Activated T-helper 9 cell treated with anti-CD3 and anti-CD28 coated beads, Interleukin-2, amount 50 U/mL, for 16 hours (primary cell): Measurements from ENCODE around the gene STX12.
A peak's percentile ranks its signal among the peaks of the same experiment; 100 is the strongest.
"Not testable (repeated sequence)": the region's sequence is repeated elsewhere in the genome, so short reads cannot be mapped to it uniquely, and the experiment has no call there.

Experiments used
- DNase-seq: peaks from one replicate; pipeline ENCODE4 v3.0.0-alpha.2; 2020; ENCODE audit warnings: low read depth

The STX12 gene

DNA sequence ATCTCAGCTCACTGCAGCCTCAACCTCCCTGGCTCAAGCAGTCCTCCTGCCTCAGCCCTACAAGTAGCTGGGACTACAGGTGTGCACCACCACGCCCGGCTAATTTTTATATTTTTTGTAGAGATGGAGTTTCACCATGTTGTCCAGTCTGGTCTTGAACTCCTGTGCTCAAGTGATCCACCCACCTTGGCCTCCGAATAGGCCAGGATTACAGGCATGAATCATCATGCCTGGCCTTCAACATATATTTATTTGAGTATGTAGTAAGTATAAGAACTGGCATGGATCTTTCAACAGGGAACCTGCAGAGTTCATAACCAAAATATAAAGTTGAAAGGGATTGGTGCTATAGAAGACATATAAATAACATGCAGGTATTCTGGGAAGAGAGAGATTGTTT lies 2.3 kb downstream of the STX12 start:
- not testable (repeated sequence) for DNase-seq

DNA sequence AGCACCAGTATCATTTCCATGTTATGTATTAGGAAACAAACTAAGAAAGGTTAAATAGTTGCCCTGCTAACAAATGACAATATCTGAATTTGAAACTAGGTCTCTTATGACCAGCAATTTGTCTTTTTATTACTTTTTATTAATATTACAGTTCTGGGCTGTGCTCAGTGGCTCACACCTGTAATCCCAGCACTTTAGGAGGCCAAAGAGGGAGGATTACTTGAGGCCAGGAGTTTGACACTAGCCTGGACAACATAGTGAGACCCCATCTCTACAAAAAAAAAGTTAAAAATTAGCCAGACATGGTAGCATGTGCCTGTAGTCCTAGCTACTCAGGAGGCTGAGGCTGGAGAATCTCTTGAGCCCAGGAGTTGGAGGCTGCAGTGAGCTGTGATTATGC lies 3.3 kb downstream of the STX12 start:
- DNase-seq = not testable (repeated sequence)

DNA sequence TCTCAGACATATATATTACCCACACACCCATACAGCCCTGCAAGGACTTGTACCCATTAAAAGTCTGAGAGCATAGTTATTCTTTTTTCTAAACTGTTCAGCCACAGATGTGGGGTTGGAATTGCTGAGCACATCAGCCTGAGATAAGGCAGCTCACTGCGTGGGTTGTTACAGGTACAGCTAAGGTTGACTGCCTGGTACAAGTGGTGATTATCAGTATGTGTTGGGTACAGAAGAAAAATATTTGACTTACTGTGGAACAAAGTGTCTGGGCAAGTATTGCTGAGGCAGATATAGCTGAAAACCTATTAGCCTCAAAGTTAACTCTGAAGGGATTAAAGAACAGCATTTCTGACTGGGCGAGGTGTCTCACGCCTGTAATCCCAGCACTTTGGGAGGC lies 5.0 kb downstream of the STX12 start:
- no peak for DNase-seq

DNA sequence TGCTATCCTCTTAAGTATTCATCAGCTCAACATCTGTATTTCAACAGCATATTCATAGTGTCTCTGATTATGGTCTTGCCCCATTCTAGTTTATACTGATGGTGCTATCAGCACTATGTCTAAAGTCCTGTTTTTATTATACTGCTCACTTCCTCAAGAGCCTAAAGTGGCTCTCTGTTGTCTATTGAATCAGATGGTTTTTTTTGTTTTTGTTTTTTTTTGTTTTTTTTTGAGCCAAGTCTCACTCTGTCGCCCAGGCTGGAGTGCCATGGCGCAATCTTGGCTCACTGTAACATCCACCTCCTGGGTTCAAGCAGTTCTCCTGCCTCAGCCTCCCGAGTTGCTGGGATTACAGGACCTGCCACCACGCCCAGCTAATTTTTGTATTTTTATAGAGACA lies 6.1 kb downstream of the STX12 start:
- no peak for DNase-seq

DNA sequence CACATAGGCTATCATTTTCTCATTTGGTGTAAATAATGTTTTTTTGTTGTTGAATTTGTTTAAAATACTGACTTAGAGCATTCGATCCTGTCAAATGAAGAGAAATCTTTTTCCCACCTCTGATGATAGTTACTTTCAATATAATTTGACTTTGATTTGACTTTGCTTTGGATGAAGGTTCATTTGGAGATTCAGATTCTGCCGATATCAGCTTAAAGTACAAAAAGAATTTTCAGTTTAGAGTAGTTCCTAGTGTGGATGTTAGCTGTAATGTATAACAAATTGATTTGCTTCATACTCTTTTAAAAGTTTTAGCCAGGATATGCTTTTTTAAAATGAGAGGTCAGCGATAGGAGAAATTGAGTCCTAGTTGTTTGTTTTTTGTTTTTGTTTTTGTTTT lies 9.9 kb downstream of the STX12 start:
- no peak for DNase-seq

DNA sequence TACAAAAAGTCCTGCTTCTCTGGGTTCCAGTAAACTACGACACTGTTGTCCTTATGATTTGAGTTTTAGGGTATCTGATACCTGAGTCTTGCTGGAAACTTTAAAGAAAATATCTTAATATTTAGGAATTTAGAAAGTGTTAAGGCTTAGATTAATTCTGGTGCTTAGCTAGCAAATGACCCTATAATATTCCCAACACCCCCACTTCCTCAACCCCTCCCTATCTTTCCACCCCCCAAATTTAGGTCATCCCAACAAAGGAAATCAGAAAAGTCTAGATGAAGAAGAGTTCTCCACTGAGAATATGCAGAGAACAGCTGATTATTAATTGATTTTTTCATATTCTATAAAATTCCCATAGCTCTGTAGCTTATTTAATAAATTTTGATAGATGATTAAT lies 11.7 kb downstream of the STX12 start:
- no peak for DNase-seq

DNA sequence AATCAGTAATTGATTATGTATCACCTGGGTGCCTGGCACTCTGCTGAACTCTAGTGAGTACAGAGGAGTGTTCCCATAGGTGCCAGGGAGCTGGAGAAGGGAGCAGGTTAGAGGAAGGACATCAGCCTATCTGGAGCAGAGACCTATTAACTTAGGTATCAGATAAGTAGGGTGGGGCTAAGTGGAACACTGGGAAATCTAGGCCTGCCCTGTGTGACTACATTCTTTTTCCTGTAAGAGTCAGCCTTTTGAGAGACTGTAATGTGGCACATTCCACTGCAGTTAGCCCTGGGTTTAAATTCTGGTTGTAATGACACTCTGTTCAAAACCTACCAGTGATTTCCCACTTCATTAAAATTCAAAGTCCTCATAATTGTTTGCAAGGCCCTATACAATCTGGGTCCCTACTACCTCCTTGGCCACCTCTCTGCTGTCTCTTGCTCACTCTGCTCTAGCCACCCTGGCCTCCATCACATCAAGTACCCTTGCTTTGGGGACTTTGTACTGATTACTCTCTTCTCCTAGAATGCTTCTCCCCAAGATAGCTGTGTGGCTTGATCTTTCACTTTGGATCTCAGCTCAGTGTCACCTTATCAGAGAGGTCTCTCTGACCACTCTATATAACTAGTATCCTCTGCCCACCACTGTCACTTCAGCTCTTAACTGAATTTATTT lies 12.9 kb downstream of the STX12 start:
- DNase-seq = no peak

DNA sequence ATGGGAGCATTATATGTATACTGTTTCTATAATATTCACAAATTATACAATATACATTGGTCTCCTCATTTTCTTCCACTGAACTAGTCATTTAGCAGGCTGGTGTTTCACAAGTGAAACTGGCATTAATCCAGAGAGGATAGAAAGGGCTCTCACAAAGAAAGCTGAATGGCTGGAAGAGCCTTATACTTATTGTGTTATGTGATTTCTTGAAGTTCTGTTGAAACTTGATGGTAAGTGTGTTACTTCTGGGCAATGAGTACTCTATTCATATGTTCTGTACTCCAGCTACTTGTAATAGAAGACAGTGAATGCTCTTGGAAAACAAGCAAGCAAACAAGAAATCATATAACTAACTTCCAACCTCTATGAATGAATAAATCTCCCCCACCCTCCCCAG lies 14.9 kb downstream of the STX12 start:
- no peak for DNase-seq

DNA sequence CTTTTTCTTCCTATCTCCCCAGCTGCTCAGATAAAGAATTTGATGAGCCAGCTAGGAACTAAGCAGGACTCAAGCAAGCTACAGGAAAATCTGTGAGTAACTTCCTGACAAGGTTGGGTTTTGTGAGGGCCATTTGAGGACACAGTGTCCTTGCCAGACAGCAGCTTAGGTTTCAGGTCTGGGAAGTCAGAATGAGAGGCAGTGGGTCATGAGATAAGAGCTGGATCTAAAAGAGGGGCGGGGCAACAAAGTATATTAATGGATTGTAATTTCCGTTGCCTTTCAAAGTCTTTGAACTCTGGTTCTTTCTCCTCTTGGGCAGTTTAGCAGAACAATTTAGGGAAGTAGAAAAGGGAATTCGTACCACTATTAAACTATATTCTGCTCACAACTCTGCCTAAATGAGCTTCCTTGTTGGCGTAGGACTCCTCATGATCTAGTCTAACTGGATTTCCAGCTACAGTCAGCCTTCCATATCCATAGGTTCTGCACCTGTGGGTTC lies 16.6 kb downstream of the STX12 start:
- DNase-seq = no peak

DNA sequence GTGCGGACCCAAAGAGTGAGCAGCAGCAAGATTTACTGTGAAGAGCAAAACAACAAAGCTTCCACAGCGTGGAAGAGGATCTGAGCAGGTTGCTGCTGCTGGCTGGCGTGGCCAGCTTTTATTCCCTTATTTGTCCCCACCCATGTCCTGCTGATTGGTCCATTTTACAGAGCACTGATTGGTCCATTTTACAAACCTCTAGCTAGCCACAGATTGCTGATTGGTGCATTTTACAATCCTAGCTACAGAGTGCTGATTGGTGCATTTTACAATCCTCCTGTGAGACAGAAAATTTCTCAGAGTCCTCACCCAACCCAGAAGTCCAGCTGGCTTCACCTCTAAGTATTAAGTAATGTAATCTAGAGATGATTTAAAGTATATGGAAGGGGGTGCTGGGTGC lies 17.3 kb downstream of the STX12 start:
- not testable (repeated sequence) for DNase-seq

DNA sequence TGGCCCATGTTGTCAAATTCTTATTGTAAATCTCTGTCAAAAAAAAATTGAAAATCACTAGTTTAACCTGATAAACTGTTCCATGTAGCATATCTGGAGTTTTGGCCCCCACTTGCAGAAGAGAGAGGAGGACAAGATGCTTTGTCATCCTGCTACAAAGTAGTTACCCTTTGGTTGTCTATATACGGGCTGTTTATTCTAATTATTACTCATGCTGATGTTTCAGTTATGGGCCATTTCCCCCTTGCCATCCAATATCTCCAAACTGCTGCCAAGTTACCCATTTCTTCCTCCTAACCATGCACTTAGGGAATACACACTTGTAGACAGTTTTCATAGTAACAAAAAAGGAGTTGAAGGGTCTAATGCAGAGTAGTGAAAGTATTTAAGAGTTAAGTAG lies 22.6 kb downstream of the STX12 start:
- no peak for DNase-seq

DNA sequence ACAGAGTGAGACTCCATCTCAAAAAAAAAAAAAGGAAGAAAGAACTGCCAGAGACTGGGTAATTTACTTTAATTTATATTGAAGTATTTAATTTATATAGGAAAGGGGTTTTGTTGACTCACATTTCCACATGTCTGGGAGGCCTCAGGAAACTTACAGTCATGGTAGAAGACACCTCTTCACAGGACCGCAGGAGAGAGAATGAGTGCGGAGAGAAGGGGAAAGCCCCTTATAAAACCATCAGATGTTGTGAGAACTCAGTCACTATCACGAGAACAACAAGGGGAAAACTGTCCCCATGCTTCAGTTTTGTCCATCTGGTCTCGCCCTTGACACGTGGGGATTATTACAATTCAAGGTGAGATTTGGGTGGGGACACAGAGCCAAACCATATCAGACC lies 31.8 kb downstream of the STX12 start:
- peak; percentile 1 for DNase-seq

DNA sequence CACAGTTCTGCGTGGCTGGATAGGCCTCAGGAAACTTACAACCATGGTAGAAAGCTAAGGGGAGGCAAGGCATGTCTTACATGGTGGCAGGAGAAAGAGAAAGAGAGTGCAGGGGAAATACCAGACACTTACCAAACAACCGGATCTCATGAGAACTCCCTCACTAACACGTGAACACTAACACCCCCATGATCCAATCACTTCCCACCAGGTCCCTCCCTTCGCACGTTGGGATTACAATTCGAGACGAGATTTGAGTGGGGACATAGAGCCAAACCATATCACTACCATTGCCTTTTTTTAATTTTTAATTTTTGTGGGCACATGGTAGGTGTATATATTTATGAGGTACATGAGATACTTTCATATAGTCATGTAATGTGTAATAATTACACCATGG lies 33.7 kb downstream of the STX12 start:
- no peak for DNase-seq

DNA sequence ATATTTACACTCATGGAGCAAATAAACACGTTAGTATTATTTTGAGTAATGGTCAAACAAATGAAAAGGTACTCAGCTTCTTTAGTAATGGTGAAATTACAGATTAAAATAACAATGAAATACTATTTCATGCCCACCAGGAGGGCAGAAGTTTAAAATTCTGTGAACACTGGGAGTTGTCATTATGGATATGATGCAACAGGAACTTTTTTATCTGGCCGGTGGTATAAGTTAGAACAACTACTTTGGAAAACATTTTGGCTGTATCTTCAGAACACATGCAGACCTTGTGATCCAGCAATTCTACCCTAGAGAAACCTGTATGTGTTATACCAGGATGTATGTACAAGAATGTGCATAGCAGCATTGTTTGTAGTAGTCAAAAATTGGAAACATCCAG lies 34.4 kb downstream of the STX12 start:
- no peak for DNase-seq

DNA sequence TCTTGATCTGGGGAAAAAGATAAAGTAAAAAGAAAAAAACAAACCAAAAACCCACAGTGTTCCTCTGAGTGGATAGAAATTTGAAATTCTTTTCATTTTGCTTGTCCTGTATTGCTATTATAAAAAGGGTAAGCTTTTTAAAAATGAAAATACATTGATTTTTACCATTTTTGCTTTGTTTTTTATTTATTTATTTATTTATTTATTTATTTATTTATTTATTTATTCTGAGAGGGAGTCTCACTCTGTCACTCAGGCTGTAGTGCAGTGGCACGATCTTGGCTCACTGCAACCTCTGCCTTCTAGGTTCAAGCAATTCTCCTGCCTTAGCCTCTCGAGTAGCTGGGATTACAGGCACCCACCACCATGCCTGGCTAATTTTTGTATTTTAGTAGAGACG lies 35.1 kb downstream of the STX12 start:
- DNase-seq = not testable (repeated sequence)

DNA sequence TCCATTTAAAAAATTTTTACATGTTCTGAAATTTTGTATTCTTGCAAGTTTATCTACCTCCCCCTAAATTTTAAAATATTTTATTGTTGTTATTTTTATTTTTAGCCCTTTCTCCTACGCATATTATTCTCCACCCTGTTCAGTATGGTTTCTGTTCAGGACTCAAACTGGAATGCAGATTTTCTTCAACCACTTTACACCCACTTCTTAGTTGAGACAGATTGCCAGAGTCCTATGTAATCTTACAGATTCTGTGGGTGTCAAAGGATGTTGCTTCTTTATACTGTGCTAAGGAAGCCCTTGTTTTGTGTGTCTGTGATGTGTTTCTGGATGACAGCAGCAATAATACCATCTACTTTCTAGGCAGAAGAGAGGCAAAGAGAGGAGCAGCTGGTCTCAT lies 36.9 kb downstream of the STX12 start:
- DNase-seq = no peak

DNA sequence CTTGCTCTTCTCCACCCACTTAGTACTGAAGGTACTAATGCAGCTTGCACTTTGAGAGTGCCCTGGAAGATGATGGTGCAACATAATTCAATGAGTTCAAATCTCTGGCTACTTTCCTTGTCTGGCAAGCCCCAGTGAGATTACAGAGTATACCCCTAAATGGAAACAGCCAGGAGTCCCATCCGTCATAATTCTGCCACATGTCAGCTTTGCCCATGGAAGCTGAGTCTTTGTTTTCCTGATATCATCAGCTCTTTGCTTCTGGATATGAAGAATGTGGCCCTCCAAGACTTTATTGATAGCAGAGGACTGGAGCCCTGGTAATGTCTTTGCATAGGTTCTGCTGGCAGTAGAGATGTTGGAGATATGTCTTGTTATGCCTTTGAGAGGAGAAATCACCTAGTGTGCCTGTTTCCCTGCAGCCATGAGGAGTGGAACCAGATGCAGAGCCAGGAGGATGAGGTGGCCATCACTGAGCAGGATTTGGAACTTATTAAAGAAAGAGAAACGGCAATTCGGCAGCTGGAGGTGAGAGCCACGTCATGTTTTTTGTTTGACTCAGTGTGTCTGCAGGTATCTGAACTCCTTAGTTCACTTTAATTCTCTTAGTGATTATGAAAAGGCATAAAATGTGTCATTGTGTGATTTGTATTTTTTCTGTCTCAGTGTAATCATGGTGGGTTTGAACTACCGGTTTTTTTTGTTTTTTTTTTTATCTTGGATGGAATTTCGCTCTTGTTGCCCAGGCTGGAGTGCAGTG lies 38.9 kb downstream of the STX12 start:
- DNase-seq = no peak

DNA sequence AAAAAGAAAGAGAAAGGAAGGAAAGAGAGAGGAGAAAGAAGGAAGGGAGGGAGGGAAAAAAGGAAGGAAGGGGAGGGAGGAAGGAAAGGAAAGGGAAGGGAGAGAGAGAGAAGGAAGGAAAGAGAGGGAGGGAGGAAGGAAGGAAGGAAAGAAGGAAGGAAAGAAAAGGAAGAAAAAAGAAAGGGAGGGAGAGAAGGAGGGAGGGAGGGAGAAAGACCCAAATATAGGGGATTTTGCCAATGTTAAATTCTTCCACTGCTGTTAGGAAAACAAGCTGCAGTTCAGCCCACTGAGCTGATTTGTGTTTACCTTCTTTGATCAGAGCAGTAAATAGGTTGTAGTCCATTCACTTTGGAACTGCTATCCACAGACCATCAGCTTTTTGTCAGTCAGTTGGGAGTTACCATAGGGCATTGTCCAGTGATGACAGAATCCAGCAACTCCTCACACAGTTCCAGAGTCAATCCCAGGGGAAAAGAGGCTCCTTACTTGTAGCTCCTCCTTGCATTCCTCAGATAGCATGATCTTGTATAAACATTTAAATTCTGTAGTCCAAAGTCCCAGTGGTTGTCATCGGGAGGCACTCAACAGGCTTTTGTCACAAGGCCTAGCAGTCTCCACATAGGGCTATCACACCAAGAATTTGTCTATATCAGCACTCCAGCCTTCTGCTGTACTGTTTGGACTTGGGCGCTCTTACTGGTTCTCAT lies 44.1 kb downstream of the STX12 start:
- no peak for DNase-seq

DNA sequence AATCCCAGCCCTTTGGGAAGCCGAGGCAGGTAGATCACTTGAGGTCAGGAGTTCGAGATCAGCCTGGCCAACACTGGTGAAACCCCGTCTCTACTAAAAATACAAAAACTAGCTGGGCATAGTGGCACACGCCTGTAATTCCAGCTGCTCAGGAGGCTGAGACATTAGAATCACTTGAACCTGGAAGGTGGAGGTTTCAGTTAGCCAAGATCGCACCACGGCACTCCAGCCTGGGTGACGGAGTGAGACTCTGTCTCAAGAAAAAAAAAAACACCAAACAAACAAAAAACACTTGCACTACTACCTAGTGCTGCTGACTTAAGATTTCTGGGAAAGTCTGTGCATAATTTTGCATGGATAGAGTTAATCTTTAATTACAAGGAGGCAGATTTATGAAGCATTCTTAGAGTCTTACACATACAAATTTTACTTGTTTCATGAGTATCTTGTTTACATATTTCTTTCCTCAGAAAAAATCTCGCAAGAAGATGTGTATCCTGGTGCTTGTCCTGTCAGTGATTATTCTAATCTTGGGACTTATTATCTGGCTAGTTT lies 48.8 kb downstream of the STX12 start:
- DNase-seq = no peak

DNA sequence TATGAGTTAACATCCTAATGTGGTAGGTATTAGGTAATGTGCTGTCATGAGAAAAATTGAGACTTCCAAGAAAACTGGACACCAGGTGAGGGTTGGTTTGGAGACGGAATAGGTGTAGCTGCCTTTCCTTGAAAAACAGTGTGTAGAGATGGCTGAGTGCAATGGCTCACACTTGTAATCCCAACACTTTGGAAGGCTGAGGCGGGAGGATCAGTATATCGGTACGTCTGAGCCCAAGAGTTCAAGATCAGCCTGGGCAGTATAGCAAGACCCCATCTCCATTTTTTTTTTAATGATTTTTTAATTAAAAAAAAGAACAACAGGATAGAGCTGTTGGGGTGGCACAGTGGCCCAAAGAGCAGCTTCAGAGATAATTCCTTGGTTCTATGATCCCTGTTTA lies 50.8 kb downstream of the STX12 start:
- no peak for DNase-seq

DNA sequence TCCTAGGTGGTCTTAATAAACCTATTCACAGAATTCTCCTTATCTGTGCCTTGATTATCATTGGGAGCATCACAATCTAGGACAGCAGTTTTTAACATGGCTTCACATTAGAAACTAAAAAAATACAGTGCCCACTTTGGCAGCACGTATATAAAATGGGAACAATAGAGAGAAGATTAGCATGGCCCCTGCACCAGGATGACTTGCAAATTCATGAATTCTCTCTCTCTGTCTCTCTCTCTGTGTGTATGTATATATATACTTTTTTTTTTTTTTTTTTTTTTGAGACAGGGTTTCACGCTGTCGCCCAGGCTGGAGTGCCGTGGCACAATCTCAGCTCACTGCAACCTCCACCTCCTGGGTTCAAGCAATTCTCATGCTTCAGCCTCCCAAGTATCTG lies 51.4 kb downstream of the STX12 start:
- no peak for DNase-seq

DNA sequence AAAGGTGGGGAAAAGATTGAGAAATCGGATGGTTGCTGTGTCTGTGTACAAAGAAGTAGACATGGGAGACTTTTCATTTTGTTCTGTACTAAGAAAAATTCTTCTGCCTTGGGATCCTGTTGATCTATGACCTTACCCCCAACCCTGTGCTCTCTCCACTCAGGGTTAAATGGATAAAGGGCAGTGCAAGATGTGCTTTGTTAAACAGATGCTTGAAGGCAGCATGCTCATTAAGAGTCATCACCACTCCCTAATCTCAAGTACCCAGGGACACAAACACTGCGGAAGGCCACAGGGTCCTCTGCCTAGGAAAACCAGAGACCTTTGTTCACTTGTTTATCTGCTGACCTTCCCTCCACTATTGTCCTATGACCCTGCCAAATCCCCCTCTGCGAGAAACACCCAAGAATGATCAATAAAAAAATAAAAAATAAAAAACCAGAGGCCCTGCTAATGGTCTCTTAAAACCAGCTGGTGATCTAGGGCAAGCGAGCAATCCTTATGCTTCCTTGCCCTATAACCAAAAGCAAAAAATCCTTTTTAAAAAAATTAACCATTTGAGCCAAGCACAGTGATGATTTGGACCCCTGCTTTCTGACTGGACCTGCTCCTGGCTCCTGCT lies 56.4 kb downstream of the STX12 start:
- DNase-seq = not testable (repeated sequence)
